BE2C (cell line): Measurements from ENCODE around the gene HACD2.
A peak's percentile ranks its signal among the peaks of the same experiment; 100 is the strongest.

Experiments
- DNase-seq: peaks from one replicate; pipeline ENCODE4 v3.0.0-alpha.2; 2020
- H3K27me3 ChIP-seq: fragments of 250-450 bp; sonication (Bioruptor Pico); 2 replicates; pipeline ENCODE4 v1.5.1; 2020; ENCODE audit warnings: mild to moderate bottlenecking
- H3K36me3 ChIP-seq: fragments of 250-450 bp; sonication (Bioruptor Pico); 2 replicates; pipeline ENCODE4 v1.5.1; 2020; ENCODE audit warnings: mild to moderate bottlenecking
- H3K4me1 ChIP-seq: fragments of 250-450 bp; sonication (Bioruptor Pico); 2 replicates; pipeline ENCODE4 v1.5.1; 2020
- H3K4me3 ChIP-seq: 2 replicates; pipeline ENCODE4 v1.5.1; 2011; ENCODE audit warnings: low read depth, low read length
- H3K9me3 ChIP-seq: fragments of 250-450 bp; sonication (Bioruptor Pico); 2 replicates; pipeline ENCODE4 v1.5.1; 2020
- TF ChIP-seq, protein P1 (sequence below): IDR thresholded peaks from 2 replicates; pipeline ENCODE4 v1.5.1; 2012; ENCODE audit warnings: mild to moderate bottlenecking, low read depth, low read length

Gene HACD2

DNA sequence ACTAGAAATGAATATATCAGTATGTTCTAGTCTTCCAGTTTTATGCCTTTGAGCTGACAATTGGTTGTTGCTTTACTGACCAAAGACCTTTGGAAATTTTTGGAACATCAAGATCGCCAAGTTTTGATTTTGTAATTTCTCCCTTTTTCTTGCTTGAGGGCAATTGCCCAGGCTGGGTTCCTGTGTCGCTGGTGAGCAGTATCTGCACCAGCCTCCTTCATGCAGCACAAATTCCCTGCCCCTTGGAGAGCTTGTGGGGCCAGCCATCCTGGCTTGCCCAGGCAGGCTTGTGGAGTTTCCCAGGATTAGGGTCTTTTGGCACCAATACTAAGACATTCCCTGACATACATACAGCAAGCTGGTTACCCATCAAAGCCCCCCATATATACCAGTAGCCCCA lies 37.9 kb upstream of the HACD2 start:
- TF ChIP-seq, protein P1, sequence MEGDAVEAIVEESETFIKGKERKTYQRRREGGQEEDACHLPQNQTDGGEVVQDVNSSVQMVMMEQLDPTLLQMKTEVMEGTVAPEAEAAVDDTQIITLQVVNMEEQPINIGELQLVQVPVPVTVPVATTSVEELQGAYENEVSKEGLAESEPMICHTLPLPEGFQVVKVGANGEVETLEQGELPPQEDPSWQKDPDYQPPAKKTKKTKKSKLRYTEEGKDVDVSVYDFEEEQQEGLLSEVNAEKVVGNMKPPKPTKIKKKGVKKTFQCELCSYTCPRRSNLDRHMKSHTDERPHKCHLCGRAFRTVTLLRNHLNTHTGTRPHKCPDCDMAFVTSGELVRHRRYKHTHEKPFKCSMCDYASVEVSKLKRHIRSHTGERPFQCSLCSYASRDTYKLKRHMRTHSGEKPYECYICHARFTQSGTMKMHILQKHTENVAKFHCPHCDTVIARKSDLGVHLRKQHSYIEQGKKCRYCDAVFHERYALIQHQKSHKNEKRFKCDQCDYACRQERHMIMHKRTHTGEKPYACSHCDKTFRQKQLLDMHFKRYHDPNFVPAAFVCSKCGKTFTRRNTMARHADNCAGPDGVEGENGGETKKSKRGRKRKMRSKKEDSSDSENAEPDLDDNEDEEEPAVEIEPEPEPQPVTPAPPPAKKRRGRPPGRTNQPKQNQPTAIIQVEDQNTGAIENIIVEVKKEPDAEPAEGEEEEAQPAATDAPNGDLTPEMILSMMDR: no peak
- Histone ChIP-seq H3K4me3 (no peak overlapping the region), H3K27me3 (no peaks in the 10 kb centered on the region), H3K9me3 (no peaks in the 10 kb centered on the region), H3K36me3 (no peaks in the 10 kb centered on the region), H3K4me1 (no peaks in the 10 kb centered on the region; the same call in 1 of the 2 replicates)
- DNase-seq: no peak

GRCh38 chr3:123621850-123622189 lies 37.0 kb upstream of the HACD2 start:
- TF ChIP-seq, protein P1: no peak
- Histone ChIP-seq H3K4me3 (no peak overlapping the region), H3K4me1 (no peaks in the 10 kb centered on the region; the same call in 1 of the 2 replicates), H3K27me3 (no peaks in the 10 kb centered on the region), H3K36me3 (no peaks in the 10 kb centered on the region), H3K9me3 (no peaks in the 10 kb centered on the region)
- DNase-seq: no peak

- no peak for DNase-seq
- no peaks in the 10 kb centered on the region for H3K36me3 ChIP-seq
Observed at GRCh38 chr3:123621186-123621849, 36.5 kb upstream of the HACD2 start.

DNA sequence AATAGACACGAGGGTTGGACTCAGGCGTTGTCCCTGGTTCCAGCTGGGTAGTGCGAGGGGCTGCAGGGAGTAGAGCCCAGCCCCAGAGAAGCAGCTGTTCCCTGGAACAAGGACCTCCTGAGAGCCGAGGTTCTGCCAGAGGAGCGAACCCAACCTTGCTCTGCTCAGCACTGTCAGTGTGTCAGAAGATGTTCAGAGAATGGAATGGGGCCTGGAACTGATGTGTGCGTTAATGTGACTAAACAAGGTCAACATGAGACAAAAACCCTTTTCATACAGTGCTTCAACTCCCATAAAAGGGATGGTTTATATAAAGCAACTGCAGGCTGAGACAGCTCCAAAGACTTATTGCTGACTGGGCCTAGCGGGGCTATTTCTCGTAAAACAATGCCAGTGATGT lies 35.5 kb upstream of the HACD2 start:
- no peak for DNase-seq
- no peaks in the 10 kb centered on the region for H3K9me3 ChIP-seq
- H3K36me3 ChIP-seq: no peaks in the 10 kb centered on the region
- H3K27me3 ChIP-seq: no peaks in the 10 kb centered on the region
- H3K4me1 ChIP-seq: no peaks in the 10 kb centered on the region; the same call in 1 of the 2 replicates
- TF ChIP-seq, protein P1: no peak
- H3K4me3 ChIP-seq: no peak overlapping the region

More at GRCh38 chr3:123621186-123621849, 36.5 kb upstream of the HACD2 start:
- no peak overlapping the region for H3K4me3 ChIP-seq
- H3K27me3 ChIP-seq: no peaks in the 10 kb centered on the region
- TF ChIP-seq, protein P1: no peak
- no peaks in the 10 kb centered on the region; the same call in 1 of the 2 replicates for H3K4me1 ChIP-seq
- H3K9me3 ChIP-seq: no peaks in the 10 kb centered on the region

DNA sequence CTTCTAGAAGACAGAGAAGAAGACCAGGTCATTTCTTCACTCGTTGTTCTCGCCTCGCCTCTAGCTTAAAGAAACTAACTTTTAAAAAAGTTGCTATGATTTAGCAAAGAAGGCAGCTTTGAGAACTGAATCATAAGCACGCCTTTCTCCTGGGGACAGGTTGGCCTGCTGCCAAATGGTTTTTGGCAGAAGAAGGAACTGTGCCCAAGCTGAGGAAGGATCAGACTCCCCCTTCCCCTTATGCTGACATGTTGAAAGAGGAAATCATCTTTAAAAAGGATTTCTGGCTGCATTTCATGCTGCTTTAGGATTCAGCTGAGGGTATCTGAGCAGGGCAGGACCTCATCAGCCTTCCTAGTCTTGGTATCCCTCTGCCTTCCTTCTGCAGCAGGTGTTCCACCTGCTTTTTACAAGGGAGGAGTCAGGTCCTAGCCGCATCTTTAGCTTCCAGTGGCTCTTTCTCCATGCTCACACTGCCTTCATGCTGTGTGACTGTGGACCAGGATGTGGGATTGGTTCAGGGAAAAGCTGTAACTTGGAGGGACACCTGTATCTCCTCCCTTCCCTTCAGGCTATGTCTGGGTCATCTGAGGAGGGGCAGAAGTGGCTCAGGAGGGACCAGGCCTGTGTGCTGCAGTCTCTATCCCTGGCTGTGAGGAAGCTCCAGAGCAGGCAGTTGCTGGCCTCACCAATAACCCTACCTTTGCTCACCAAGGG lies 34.1 kb upstream of the HACD2 start:
- peak; percentile 36 for DNase-seq
- TF ChIP-seq, protein P1: no peak
- no peaks in the 10 kb centered on the region for H3K36me3 ChIP-seq
- no peaks in the 10 kb centered on the region for H3K9me3 ChIP-seq
- no peaks in the 10 kb centered on the region for H3K27me3 ChIP-seq
- H3K4me1 ChIP-seq: no peaks in the 10 kb centered on the region; the same call in 1 of the 2 replicates
- H3K4me3 ChIP-seq: no peak overlapping the region
